ENCODE results near the gene SLC7A8. TPM values are rescaled to one million over a fixed set of nuclear protein-coding genes. Genes with fewer than 3 reads are reported as not detected.

Gene SLC7A8
- total RNA-seq, 1 experiment from 2014 or later: 77.9 TPM

DNA sequence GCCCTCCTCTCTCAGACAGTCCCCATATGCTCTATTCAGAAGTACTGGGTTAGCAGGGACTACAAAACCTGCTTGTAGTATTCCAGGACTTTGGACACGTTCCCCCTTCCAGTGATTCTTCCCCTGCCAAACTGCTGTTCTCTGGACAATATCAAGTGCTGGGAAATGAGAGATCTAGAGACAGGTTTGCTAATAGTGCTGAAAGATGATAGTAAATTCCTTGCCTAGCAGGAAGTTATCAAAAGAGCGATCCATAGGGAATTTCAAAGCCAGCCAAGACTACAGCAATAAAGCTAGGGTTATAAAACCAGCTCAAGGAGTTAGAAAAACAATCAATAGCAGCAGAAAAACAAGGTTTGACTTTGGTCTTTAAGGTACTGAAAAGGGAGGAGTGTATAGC lies 15.2 kb downstream of the SLC7A8 start:
- no peaks in the 10 kb centered on the region for H4K20me1 ChIP-seq (ENCODE audit: control insufficient read depth, insufficient read depth, insufficient read length)
- H3K4me1 ChIP-seq (ENCODE audit: insufficient read depth, low read length): no peaks in the 10 kb centered on the region; the same call in 1 of the 2 replicates
- Mint-ChIP-seq H3K27ac (peak overlapping the region in 2 of 3 experiments; percentile 30 to 55; a peak in 1 of 7 replicates), H3K4me1 (peaks cover 12 to 17% of the 10 kb centered on the region in 2 experiments), H3K9me3 (no peaks in the 10 kb centered on the region), H3K27me3 (ENCODE audit: low read depth) (no peaks in the 10 kb centered on the region), H3K4me3 (no peak overlapping the region), H3K36me3 (ENCODE audit: insufficient read depth in 1 of 3, low read depth in 3 of 3) (peaks cover 36 to 44% (median 41%) of the 10 kb centered on the region in 3 experiments)
- no peak overlapping the region for H3T11ph ChIP-seq (ENCODE audit: low read length)
- no peak overlapping the region for H2BK20ac ChIP-seq (ENCODE audit: low read depth, low read length, poor library complexity, severe bottlenecking)
- no peak overlapping the region for H2BK120ac ChIP-seq (ENCODE audit: low read depth, low read length, poor library complexity, severe bottlenecking)
- no peak overlapping the region for H3K9ac ChIP-seq (ENCODE audit: extremely low read depth, insufficient read length, low read length)
- H4K8ac ChIP-seq (replicated peaks; ENCODE audit: insufficient read length, low read depth, low read length): no peak overlapping the region
- no peaks in the 10 kb centered on the region for H3K27me3 ChIP-seq (ENCODE audit: insufficient read depth, low read length)
- no peak overlapping the region for H4K5ac ChIP-seq (ENCODE audit: insufficient read length, low read depth, low read length)
- no peak for DNase-seq
- H3K18ac ChIP-seq (ENCODE audit: insufficient read length, low read depth, low read length): no peak overlapping the region
- TF ChIP-seq, protein P1, sequence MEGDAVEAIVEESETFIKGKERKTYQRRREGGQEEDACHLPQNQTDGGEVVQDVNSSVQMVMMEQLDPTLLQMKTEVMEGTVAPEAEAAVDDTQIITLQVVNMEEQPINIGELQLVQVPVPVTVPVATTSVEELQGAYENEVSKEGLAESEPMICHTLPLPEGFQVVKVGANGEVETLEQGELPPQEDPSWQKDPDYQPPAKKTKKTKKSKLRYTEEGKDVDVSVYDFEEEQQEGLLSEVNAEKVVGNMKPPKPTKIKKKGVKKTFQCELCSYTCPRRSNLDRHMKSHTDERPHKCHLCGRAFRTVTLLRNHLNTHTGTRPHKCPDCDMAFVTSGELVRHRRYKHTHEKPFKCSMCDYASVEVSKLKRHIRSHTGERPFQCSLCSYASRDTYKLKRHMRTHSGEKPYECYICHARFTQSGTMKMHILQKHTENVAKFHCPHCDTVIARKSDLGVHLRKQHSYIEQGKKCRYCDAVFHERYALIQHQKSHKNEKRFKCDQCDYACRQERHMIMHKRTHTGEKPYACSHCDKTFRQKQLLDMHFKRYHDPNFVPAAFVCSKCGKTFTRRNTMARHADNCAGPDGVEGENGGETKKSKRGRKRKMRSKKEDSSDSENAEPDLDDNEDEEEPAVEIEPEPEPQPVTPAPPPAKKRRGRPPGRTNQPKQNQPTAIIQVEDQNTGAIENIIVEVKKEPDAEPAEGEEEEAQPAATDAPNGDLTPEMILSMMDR (conservative IDR thresholded peaks at IDR 0.05): no peak
- no peak overlapping the region for H2BK12ac ChIP-seq (ENCODE audit: insufficient read length, low read depth, low read length)
- H2AFZ ChIP-seq (ENCODE audit: low read length): no peak overlapping the region
- H3K56ac ChIP-seq (ENCODE audit: insufficient read length, low read depth, low read length): no peak overlapping the region
- H3K9me3 ChIP-seq (ENCODE audit: control insufficient read depth, low read depth, low read length): no peaks in the 10 kb centered on the region
- no peak overlapping the region for H4K91ac ChIP-seq (ENCODE audit: insufficient read length, low read depth, low read length)
- no CpG with 5 or more reads among the region's 2 CpGs for WGBS (ENCODE audit: extremely low coverage, insufficient read length, low lambda C conversion rate)
- no peak overlapping the region for H3K27ac ChIP-seq (ENCODE audit: insufficient read length, low read depth, low read length)
- no peak overlapping the region for H3K23ac ChIP-seq (ENCODE audit: insufficient read length, low read depth, low read length)
- no peak overlapping the region for H3K4me2 ChIP-seq (ENCODE audit: insufficient read depth, insufficient read length, low read length)
- no peaks in the 10 kb centered on the region for H3K23me2 ChIP-seq (ENCODE audit: insufficient read length, low read depth, low read length, poor library complexity, severe bottlenecking)
- H3K79me2 ChIP-seq (ENCODE audit: insufficient read depth, low read length): peaks cover 4% of the 10 kb centered on the region; the same call in 1 of the 2 replicates
- H2AK5ac ChIP-seq (ENCODE audit: insufficient read length, low read length): no peak overlapping the region
- H3K79me1 ChIP-seq (ENCODE audit: insufficient read depth, low read depth, low read length, poor library complexity, severe bottlenecking): peaks cover 2% of the 10 kb centered on the region
- H3K4ac ChIP-seq (ENCODE audit: low read depth, low read length): no peak overlapping the region
- H3K14ac ChIP-seq (ENCODE audit: insufficient read depth, low read length): no peak overlapping the region
- H2BK5ac ChIP-seq (ENCODE audit: insufficient read length, low read length): no peak overlapping the region
- H2BK15ac ChIP-seq (ENCODE audit: low read depth, low read length): no peak overlapping the region

All from H9 (cell line).